ENCODE results near the gene ZXDC.

Gene ZXDC, protein sequence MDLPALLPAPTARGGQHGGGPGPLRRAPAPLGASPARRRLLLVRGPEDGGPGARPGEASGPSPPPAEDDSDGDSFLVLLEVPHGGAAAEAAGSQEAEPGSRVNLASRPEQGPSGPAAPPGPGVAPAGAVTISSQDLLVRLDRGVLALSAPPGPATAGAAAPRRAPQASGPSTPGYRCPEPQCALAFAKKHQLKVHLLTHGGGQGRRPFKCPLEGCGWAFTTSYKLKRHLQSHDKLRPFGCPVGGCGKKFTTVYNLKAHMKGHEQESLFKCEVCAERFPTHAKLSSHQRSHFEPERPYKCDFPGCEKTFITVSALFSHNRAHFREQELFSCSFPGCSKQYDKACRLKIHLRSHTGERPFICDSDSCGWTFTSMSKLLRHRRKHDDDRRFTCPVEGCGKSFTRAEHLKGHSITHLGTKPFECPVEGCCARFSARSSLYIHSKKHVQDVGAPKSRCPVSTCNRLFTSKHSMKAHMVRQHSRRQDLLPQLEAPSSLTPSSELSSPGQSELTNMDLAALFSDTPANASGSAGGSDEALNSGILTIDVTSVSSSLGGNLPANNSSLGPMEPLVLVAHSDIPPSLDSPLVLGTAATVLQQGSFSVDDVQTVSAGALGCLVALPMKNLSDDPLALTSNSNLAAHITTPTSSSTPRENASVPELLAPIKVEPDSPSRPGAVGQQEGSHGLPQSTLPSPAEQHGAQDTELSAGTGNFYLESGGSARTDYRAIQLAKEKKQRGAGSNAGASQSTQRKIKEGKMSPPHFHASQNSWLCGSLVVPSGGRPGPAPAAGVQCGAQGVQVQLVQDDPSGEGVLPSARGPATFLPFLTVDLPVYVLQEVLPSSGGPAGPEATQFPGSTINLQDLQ

GRCh38 chr3:126475413-126476114, at the start of gene ZXDC:
TSS of gene ZXDC (minus strand) at chr3:126475891. CDS start at chr3:126475865, 26 bp downstream.
- DNase-seq: peak; percentile 95

DNA sequence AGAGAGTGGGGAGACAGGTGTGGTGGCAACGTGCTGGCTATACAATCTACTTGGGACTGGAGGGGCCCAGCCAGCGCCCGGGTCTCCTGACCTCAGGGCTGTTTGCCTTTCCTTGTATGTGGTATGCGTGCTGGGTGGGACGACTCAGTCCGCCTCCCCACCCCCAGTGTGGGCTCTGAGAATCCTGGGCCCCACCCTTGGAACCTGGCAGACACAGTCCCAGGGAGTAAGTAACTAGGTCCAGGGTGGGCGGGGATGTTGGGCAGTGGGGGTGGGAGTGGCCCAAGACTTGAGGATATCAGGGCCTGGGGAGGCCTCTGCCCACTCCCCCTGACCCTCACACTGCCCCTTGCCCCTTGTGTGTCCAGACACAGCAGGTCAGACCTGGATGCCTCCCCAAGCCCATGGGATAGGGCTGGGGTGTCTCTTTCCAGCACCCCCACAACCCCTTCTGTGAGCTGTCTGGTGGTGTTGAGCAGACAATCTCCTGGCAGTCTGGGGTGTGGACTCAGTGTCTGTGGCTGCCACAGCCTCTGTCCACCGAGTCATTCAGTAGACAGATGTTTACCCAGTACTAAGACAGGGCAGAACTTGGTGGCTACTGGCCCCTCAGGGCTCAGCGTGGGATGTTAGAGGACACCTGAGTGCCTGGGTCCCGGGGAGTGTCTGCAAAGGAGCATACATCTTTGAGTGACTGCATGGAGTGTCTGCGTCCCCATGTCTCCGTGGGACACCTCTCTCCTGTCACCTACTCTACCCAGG, 49.6 kb upstream of the ZXDC start:
- DNase-seq: no peak

DNA sequence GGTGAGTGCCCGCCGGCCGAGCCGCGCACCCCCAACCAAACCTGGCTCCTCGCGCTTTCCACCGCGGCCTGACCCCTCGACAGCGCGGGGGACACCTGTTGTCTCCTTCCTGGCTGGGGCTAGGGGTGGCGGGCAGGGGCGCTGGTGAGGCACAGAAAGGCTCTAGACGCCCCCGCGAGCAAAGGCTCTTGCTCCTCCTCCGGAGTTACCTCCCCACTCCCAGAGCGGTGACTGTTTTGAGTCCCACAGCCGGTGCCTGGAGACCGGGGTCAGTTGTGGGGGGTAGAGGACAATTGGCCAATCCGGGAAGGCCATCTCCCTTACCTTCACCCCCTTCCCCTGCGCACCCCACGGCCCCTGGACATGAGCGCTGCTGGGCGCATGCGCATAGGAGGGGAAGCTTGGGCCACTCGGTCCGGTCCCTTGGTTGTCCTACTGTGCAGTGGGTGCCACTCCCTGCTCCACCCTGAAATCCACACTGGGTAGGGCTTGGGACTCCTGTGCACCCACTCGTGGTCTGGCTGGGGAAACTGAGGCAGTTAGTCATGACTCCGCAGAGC, 48.8 kb upstream of the ZXDC start:
- no peak for DNase-seq

DNA sequence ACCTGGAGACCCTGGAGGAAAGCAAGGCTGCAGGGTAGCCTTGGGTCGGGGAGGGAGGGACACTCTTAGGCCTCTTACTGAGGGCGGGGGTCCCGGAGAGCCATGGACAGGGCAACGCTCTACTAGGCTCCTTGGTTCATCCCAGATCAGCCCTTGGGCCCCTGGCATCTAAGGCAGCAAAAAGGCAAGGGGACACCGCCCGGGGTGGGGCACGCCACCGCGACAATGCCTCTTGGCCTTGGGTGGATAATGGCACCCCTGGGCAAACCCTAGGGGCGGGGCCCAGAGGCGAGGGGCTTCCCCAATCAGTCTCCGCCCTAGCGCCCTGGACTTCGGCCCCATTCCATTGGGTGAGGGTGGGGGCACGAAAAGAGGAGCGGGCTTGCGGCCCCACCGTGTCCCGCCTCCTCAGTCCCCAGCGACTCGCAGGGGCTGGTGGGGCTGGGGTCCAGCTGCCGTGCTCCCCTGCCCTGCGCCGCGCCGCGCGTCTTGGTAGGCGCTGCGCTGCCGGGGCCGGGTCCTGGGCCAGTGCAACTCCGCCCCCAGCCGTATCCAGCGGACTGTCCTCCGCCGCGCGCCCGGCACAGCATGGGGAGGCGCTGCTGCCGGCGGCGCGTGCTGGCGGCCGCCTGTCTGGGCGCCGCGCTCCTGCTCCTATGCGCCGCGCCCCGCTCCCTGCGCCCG, 48.2 kb upstream of the ZXDC start, which contains the start of gene CHST13:
CHST13 (plus strand) TSS at position 411 of the 684 bp plus-strand sequence; CDS start at position 589, 178 bp downstream.
- DNase-seq: no peak

- peak; percentile 37 for DNase-seq
Observed at GRCh38 chr3:126522363-126522788, 46.7 kb upstream of the ZXDC start.

DNA sequence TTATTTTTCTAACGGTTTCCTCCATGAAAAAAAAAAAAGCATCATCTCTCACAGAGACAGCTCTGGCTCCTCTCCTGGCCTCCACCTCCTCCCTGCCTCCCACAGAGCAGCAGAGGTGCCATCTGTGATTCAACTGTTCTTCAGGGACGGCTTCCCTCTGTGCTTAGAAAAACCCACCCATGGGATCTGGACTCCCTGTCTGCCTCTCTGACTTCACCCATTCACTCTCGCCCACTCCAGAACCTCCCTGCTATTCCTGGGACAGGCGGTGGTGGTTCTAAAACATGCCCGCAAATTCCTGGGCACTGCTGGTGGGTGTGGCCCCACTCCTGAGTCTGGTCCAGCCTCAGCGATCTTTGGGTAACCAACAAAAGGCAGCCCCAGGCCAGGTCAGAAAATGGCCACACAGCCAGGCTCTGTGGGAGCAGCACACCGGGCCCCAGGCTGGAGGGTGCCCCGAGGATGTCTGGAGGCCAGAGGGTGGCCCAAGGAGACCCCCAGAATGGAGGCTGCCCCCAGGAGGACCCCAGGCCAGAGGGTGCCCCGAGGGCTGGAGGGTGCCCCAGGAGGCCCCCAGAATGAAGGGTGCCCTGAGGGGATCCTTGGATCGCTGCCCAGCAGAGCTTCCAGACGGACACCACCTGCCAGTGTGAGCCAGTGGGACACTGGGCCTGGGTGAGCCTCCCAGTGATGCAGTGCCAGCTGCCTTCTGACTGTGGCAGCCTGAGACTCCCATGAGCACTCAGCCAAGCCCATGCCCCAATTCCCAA, 45.6 kb upstream of the ZXDC start:
- DNase-seq: no peak

DNA sequence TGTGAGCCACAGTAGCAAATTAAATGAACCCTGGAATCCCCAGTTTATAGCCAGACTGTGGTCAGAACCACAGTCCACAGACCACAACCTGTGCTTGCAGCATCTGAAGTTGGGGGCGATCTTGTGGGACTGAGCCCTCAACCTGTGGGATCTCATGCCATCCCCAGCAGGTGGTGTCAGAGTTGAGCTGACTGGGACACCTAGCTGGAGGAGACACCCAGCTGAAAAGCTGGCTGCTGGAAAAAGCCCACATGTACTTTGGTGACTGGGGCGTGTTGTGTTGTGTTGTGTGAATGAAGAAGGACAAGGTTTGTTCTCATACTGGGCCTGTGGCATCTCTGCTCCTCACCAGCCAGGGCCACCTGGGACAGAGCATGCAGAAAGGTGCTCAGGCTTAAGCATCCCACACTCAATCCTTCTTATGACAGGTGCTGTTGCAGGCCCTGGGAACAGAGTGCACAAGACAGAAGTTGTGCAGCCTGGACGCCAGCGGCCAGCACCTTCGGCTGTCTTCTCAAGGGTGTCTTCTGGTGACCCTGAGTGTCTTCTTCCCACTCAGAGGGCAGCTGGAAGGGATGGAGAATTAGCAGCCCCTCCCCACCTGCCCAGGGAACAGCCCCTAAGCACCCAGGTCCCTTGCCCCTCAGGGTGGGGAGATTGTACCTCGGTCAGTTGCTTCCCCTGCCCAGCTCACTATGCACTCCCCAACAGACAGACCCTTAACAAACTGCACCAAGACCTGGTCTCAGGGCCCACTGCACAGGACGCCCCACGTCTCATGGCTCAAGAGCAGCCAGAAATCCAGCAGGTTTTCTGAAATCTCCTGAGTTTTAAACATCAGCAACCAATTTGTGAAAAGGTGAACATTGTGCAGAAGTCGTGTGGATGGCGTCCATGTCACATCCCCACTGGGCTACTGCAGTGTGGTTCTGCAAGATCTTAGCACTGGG, 44.1 kb upstream of the ZXDC start:
- DNase-seq: no peak

- no peak for DNase-seq
Observed at GRCh38 chr3:126518779-126519177, 43.1 kb upstream of the ZXDC start.

- no peak for DNase-seq
Observed at GRCh38 chr3:126517986-126518778, 42.5 kb upstream of the ZXDC start.

GRCh38 chr3:126517291-126517951, 41.7 kb upstream of the ZXDC start, which contains the start of gene UROC1:
TSS of gene UROC1 (minus strand) at chr3:126517773. CDS start at chr3:126517719, 54 bp downstream.
- DNase-seq: no peak

- DNase-seq: no peak
Observed at GRCh38 chr3:126516936-126517290, 41.2 kb upstream of the ZXDC start.

DNA sequence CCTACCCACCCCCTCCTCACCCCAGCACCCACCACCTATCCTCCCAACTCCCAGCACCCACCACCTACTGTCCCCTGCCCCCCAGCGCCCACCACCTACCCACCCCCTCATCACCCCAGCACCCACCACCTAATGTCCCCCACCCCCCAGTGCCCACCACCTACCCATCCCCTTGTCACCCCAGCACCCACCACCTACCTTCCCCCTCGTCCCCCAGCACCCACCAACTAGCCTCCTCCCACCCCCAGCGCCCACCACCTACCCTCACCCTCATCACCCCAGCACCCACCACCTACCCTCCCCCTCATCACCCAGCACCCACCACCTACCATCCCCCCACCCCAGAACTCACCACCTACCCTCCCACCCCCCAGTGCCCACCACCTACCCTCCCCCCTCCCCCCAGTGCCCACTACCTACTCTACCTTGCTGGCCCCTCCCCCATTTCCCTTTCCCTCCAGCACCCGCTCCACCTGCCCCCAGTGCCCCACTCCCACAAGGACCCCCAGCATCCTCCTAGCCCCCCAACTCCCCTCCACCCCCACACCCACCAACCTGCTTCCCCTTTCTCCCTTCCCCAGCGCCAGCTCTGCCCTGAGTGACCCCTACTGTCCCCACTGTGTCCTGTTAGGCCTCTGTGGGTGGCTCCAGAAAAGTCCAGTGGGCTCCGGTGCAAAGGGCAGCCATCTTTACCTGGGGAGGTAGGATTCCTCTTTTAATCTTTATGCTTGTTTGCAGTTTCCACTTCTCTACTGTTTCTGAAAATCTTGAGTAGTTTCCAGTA, 40.7 kb upstream of the ZXDC start:
- DNase-seq: no peak

DNA sequence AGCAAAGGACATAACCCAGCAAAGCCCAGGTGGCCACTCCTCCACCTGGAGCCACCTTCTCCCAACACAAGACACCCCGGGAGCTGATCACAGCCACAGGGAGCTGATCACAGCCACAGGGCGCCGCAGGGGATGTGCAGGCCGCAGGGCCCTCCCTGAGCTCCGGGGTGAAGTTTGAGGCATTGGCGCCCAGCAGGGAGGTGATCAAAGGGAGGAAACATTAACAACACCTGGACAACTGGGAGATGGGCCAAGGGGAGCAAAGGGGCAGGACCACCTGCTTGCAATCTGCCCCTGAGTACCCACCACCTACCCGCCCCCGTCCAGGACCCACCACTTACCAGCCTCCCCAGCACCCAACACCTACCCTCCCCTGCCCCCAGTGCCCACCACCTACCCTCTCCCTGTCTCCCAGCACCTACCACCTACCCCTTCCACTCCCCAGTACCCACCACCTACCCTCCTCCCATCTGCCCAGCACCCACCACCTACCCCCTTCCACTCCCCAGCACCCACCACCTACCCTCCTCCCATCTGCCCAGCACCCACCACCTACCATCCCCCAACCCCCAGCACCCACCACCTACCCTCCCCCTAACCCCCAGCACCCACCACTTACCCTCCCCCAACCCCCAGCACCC, 39.5 kb upstream of the ZXDC start:
- no peak for DNase-seq

GRCh38 chr3:126514161-126514560, 38.5 kb upstream of the ZXDC start:
- no peak for DNase-seq

GRCh38 chr3:126512916-126513650, 37.4 kb upstream of the ZXDC start:
- no peak for DNase-seq

DNA sequence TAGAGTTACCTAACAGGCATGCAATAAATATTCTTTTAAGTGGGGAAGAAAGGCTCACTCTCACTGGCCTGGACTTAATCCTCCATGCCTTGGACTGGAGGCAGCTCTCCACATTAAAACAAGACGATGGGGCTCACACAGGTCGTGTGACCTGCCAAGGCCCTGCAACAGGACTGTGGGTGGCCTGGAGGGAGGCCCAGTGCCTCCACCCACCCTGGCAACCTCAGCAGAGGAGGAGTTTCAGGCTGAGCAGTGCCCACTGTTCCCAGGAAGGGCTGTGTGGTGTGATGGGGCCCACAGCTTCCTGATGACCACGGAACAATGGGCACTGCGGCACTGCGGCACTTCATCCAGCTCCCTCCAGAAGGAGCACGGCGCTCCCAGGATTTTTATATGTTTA, 36.3 kb upstream of the ZXDC start:
- DNase-seq: no peak
